GM18499 (cell line): ENCODE results near the gene CCL24.
A peak's percentile ranks its signal among the peaks of the same experiment; 100 is the strongest.
"Not testable (repeated sequence)": the region's sequence is repeated elsewhere in the genome, so short reads cannot be mapped to it uniquely, and the experiment has no call there.

Experiments used
- ATAC-seq: cut with Tn5 transposase; IDR thresholded peaks from one replicate; pipeline ENCODE4 v1.9.1; 2021; ENCODE audit warnings: moderate number of reproducible peaks; ENCODE audit not compliant: insufficient read depth, unreplicated experiment

The CCL24 gene

GRCh38 chr7:75813781-75814236 is at the start of gene CCL24:
Gene CCL24 (minus strand): TSS chr7:75813806. CDS start chr7:75813715, 91 bp downstream.
- no peak for ATAC-seq

- ATAC-seq = no peak
Observed at GRCh38 chr7:75861636-75862035, 48.0 kb upstream of the CCL24 start.

- ATAC-seq = no peak
Observed at GRCh38 chr7:75858410-75858809, 44.8 kb upstream of the CCL24 start.

GRCh38 chr7:75856536-75856935 is 42.9 kb upstream of the CCL24 start:
- no peak for ATAC-seq

GRCh38 chr7:75854813-75855345 is 41.3 kb upstream of the CCL24 start:
- ATAC-seq = not testable (repeated sequence)

- ATAC-seq = no peak
Observed at GRCh38 chr7:75854233-75854632, 40.6 kb upstream of the CCL24 start.

GRCh38 chr7:75850235-75850634 is 36.6 kb upstream of the CCL24 start:
- ATAC-seq = no peak

GRCh38 chr7:75849573-75849972 is 36.0 kb upstream of the CCL24 start:
- ATAC-seq = no peak

- ATAC-seq = no peak
Observed at GRCh38 chr7:75847707-75848106, 34.1 kb upstream of the CCL24 start.

- not testable (repeated sequence) for ATAC-seq
Observed at GRCh38 chr7:75845132-75845531, 31.5 kb upstream of the CCL24 start.

- ATAC-seq = no peak
Observed at GRCh38 chr7:75844158-75844557, 30.6 kb upstream of the CCL24 start.

GRCh38 chr7:75843613-75844116 is 30.1 kb upstream of the CCL24 start:
- no peak for ATAC-seq

- peak; percentile 95 for ATAC-seq
Observed at GRCh38 chr7:75842836-75843446, 29.3 kb upstream of the CCL24 start.

- ATAC-seq = no peak
Observed at GRCh38 chr7:75840029-75840428, 26.4 kb upstream of the CCL24 start.

GRCh38 chr7:75838281-75838930 is 24.8 kb upstream of the CCL24 start:
- not testable (repeated sequence) for ATAC-seq

GRCh38 chr7:75836798-75837197 is 23.2 kb upstream of the CCL24 start:
- no peak for ATAC-seq

- no peak for ATAC-seq
Observed at GRCh38 chr7:75835688-75836285, 22.2 kb upstream of the CCL24 start.

GRCh38 chr7:75833662-75834061 is 20.1 kb upstream of the CCL24 start:
- not testable (repeated sequence) for ATAC-seq

- ATAC-seq = no peak
Observed at GRCh38 chr7:75830978-75831377, 17.4 kb upstream of the CCL24 start.

GRCh38 chr7:75829656-75830055 is 16.1 kb upstream of the CCL24 start:
- not testable (repeated sequence) for ATAC-seq
